Measurements from ENCODE around the gene NTN3. TPM values are rescaled to one million over a fixed set of nuclear protein-coding genes. Genes with fewer than 3 reads are reported as not detected.

NTN3 gene
- total and polyA plus RNA-seq, 7 experiments from 2014 or later, result not detected

GRCh38 chr16:2468233-2468724, 2.8 kb upstream of the NTN3 start:
- Histone ChIP-seq H3K4me3 (ENCODE audit: low read length) (no peak overlapping the region), H3K4me1 (ENCODE audit: control insufficient read depth in 2 of 2, insufficient read depth in 2 of 2, low read length in 2 of 2) (peaks cover 0 to 4% of the 10 kb centered on the region in 2 donors), H3K27ac (ENCODE audit: low read depth, low read length) (no peak overlapping the region), H3K27me3 (ENCODE audit: control insufficient read depth in 2 of 2, insufficient read depth in 2 of 2, low read length in 2 of 2) (peaks cover 4 to 24% of the 10 kb centered on the region in 2 donors), H3K36me3 (ENCODE audit: control insufficient read depth in 2 of 3, insufficient read depth in 3 of 3, low read length in 3 of 3) (no peaks in the 10 kb centered on the region), H3K9me3 (ENCODE audit: control insufficient read depth in 2 of 3, low read length in 3 of 3) (no peaks in the 10 kb centered on the region)
- Mint-ChIP-seq H3K9me3 (no peaks in the 10 kb centered on the region), H3K36me3 (peaks cover 0 to 1% (median 0%) of the 10 kb centered on the region in 5 donors), H3K4me3 (peak overlapping the region in 5 of 10 donors; percentile 5 to 70 (median 40)), H3K4me1 (peaks cover 3 to 17% (median 7%) of the 10 kb centered on the region in 7 donors), H3K27ac (no peak overlapping the region), H3K27me3 (peaks cover 12 to 49% (median 18%) of the 10 kb centered on the region in 5 donors)
- ChIA-PET CTCF (no interaction called here), POLR2A (interaction anchor here (1.0 kb wide), 1 partner anchor 10 kb away, joined by 3 read pairs; no protein-coding TSS in a partner anchor)
- DNase-seq (no peak), ATAC-seq (peak; percentile 46)
- intact Hi-C loops (cut with micrococcal nuclease), result no loop called here

- H3K27me3 Mint-ChIP-seq, result peaks cover 12 to 51% (median 19%) of the 10 kb centered on the region in 5 donors
- no peak overlapping the region for H3K27ac Mint-ChIP-seq
- H3K9me3 Mint-ChIP-seq, result no peaks in the 10 kb centered on the region
- DNase-seq (no peak), ATAC-seq (peak; percentile 12)
- ChIA-PET CTCF (no interaction called here), POLR2A (interaction anchor here (1.0 kb wide), 1 partner anchor 10 kb away, joined by 3 read pairs; no protein-coding TSS in a partner anchor)
- Histone ChIP-seq H3K27ac (ENCODE audit: low read depth, low read length) (no peak overlapping the region), H3K4me1 (ENCODE audit: control insufficient read depth in 2 of 2, insufficient read depth in 2 of 2, low read length in 2 of 2) (peaks cover 0 to 4% of the 10 kb centered on the region in 2 donors), H3K9me3 (ENCODE audit: control insufficient read depth in 2 of 3, low read length in 3 of 3) (no peaks in the 10 kb centered on the region), H3K27me3 (ENCODE audit: control insufficient read depth in 2 of 2, insufficient read depth in 2 of 2, low read length in 2 of 2) (peaks cover 4 to 24% of the 10 kb centered on the region in 2 donors), H3K36me3 (ENCODE audit: control insufficient read depth in 2 of 3, insufficient read depth in 3 of 3, low read length in 3 of 3) (no peaks in the 10 kb centered on the region), H3K4me3 (ENCODE audit: low read length) (no peak overlapping the region)
- peaks cover 4 to 19% (median 8%) of the 10 kb centered on the region in 7 donors for H3K4me1 Mint-ChIP-seq
- peak overlapping the region in 4 of 10 donors; percentile 29 to 70 (median 40) for H3K4me3 Mint-ChIP-seq
- intact Hi-C loops (cut with micrococcal nuclease), result no loop called here
- H3K36me3 Mint-ChIP-seq, result peaks cover 0 to 1% (median 0%) of the 10 kb centered on the region in 5 donors
These were observed 2.2 kb upstream of the NTN3 start for GRCh38 chr16:2468725-2469398.

GRCh38 chr16:2469399-2470233, 1.5 kb upstream of the NTN3 start:
- H3K36me3 Mint-ChIP-seq, result peaks cover 0 to 1% (median 0%) of the 10 kb centered on the region in 5 donors

GRCh38 chr16:2470234-2470601, 879 bp upstream of the NTN3 start:
- peaks cover 4 to 19% (median 8%) of the 10 kb centered on the region in 7 donors for H3K4me1 Mint-ChIP-seq
- no peaks in the 10 kb centered on the region for H3K36me3 ChIP-seq (ENCODE audit: control insufficient read depth in 2 of 3, insufficient read depth in 3 of 3, low read length in 3 of 3)
- no peaks in the 10 kb centered on the region for H3K9me3 ChIP-seq (ENCODE audit: control insufficient read depth in 2 of 3, low read length in 3 of 3)
- H3K27me3 Mint-ChIP-seq, result peaks cover 12 to 51% (median 19%) of the 10 kb centered on the region in 5 donors
- H3K9me3 Mint-ChIP-seq, result no peaks in the 10 kb centered on the region
- ATAC-seq, result no peak
- H3K4me3 ChIP-seq (ENCODE audit: low read length), result no peak overlapping the region
- intact Hi-C loops (cut with micrococcal nuclease), result loop anchor here in 1 of 2 donors (5.0 kb wide), 2 partner anchors 203 to 212 kb away; partner anchors contain the start of genes KCTD5 and RNPS1
- no peak for DNase-seq
- H3K4me1 ChIP-seq (ENCODE audit: control insufficient read depth in 2 of 2, insufficient read depth in 2 of 2, low read length in 2 of 2), result peaks cover 0 to 4% of the 10 kb centered on the region in 2 donors
- peaks cover 4 to 24% of the 10 kb centered on the region in 2 donors for H3K27me3 ChIP-seq (ENCODE audit: control insufficient read depth in 2 of 2, insufficient read depth in 2 of 2, low read length in 2 of 2)
- no peak overlapping the region for H3K27ac Mint-ChIP-seq
- no peak overlapping the region for H3K27ac ChIP-seq (ENCODE audit: low read depth, low read length)
- peak overlapping the region in 2 of 10 donors; percentile 31 to 33 for H3K4me3 Mint-ChIP-seq
- POLR2A ChIA-PET, result no interaction called here
- peaks cover 0 to 1% (median 0%) of the 10 kb centered on the region in 5 donors for H3K36me3 Mint-ChIP-seq
- CTCF ChIA-PET, result interaction anchor here (0.6 kb wide), 1 partner anchor 17 kb away, joined by 5 read pairs; no protein-coding TSS in a partner anchor

More at GRCh38 chr16:2469399-2470233, 1.5 kb upstream of the NTN3 start:
- peaks cover 4 to 24% of the 10 kb centered on the region in 2 donors for H3K27me3 ChIP-seq (ENCODE audit: control insufficient read depth in 2 of 2, insufficient read depth in 2 of 2, low read length in 2 of 2)
- POLR2A ChIA-PET, result no interaction called here
- intact Hi-C loops (cut with micrococcal nuclease), result loop anchor here in 1 of 2 donors (5.0 kb wide), 2 partner anchors 202 to 213 kb away; partner anchors contain the start of genes KCTD5 and RNPS1
- no peaks in the 10 kb centered on the region for H3K9me3 ChIP-seq (ENCODE audit: control insufficient read depth in 2 of 3, low read length in 3 of 3)
- no peak overlapping the region for H3K27ac ChIP-seq (ENCODE audit: low read depth, low read length)
- no peak overlapping the region for H3K27ac Mint-ChIP-seq
- H3K27me3 Mint-ChIP-seq, result peaks cover 12 to 51% (median 19%) of the 10 kb centered on the region in 5 donors
- H3K4me3 Mint-ChIP-seq, result peak overlapping the region in 3 of 10 donors; percentile 33 to 70 (median 38)
- no peak overlapping the region for H3K4me3 ChIP-seq (ENCODE audit: low read length)
- DNase-seq (no peak), ATAC-seq (no peak)
- H3K4me1 Mint-ChIP-seq, result peaks cover 4 to 19% (median 8%) of the 10 kb centered on the region in 7 donors
- peaks cover 0 to 4% of the 10 kb centered on the region in 2 donors for H3K4me1 ChIP-seq (ENCODE audit: control insufficient read depth in 2 of 2, insufficient read depth in 2 of 2, low read length in 2 of 2)
- no peaks in the 10 kb centered on the region for H3K9me3 Mint-ChIP-seq
- no peaks in the 10 kb centered on the region for H3K36me3 ChIP-seq (ENCODE audit: control insufficient read depth in 2 of 3, insufficient read depth in 3 of 3, low read length in 3 of 3)
- CTCF ChIA-PET, result interaction anchor here (0.6 kb wide), 1 partner anchor 16 kb away, joined by 5 read pairs; no protein-coding TSS in a partner anchor

- ATAC-seq (no peak), DNase-seq (no peak)
- peak overlapping the region in 2 of 10 donors; percentile 31 to 33 for H3K4me3 Mint-ChIP-seq
These were observed 488 bp upstream of the NTN3 start for GRCh38 chr16:2470603-2471015.

More at GRCh38 chr16:2470603-2471015, 488 bp upstream of the NTN3 start:
- Mint-ChIP-seq H3K4me1 (peaks cover 4 to 19% (median 8%) of the 10 kb centered on the region in 7 donors), H3K27me3 (peaks cover 12 to 51% (median 19%) of the 10 kb centered on the region in 5 donors), H3K36me3 (peaks cover 0 to 1% (median 0%) of the 10 kb centered on the region in 5 donors), H3K27ac (no peak overlapping the region), H3K9me3 (no peaks in the 10 kb centered on the region)
- Histone ChIP-seq H3K36me3 (ENCODE audit: control insufficient read depth in 2 of 3, insufficient read depth in 3 of 3, low read length in 3 of 3) (no peaks in the 10 kb centered on the region), H3K4me3 (ENCODE audit: low read length) (no peak overlapping the region), H3K4me1 (ENCODE audit: control insufficient read depth in 2 of 2, insufficient read depth in 2 of 2, low read length in 2 of 2) (peaks cover under 1 to 5% of the 10 kb centered on the region in 2 donors), H3K27me3 (ENCODE audit: control insufficient read depth in 2 of 2, insufficient read depth in 2 of 2, low read length in 2 of 2) (peaks cover 4 to 24% of the 10 kb centered on the region in 2 donors), H3K27ac (ENCODE audit: low read depth, low read length) (no peak overlapping the region), H3K9me3 (ENCODE audit: control insufficient read depth in 2 of 3, low read length in 3 of 3) (no peaks in the 10 kb centered on the region)
- POLR2A ChIA-PET, result no interaction called here
- CTCF ChIA-PET, result interaction anchor here (0.6 kb wide), 1 partner anchor 17 kb away, joined by 5 read pairs; no protein-coding TSS in a partner anchor
- intact Hi-C loops (cut with micrococcal nuclease), result loop anchor here in 1 of 2 donors (5.0 kb wide), 2 partner anchors 203 to 212 kb away; partner anchors contain the start of genes KCTD5 and RNPS1

Data from naive thymus-derived CD4-positive, alpha-beta T cell (primary cell).